ENCODE measurements around the gene ALG12.

DNA sequence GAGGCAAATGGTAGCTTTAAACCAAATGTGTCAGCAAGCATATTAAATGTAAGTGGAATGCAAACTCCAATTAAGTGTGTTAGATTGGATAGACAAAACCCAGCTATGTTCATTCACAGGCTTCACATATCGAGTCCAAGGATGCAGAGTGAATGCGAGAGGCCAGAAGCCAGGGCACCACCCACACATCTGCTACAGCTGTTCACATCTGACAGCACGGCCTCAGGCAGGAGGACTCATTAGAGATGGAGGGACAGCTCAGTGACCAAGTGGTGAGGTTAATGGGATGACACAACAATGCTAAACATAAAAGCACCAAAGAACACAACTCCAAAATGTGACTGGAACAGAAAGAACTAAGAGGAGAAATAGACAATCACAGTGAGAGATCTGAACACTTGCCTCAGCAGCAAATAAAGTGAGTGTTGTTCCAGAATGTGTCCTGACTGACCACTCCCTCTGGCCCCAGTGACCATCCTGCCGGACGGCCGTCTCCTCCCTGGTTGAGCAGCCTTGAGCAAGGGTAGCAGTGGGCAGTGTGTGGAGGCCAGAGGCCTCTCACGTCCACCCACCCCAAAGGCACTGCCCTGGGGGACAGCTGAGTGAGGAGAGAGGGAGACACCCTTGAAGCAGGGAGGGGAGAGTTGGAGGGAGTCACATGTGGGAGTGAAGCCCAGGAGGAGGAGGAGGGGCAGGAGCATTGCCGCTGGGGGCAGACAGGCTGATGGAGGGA, 23.8 kb downstream of the ALG12 start:
- no peak for TF ChIP-seq POLR2A (IDR thresholded peaks at IDR 0.05; ENCODE audit: low read depth, low read length)
- no peak for TF ChIP-seq POLR2AphosphoS5 (IDR thresholded peaks at IDR 0.05; ENCODE audit: low read depth, low read length)
- no peak for TF ChIP-seq TAF1 (IDR thresholded peaks at IDR 0.05; ENCODE audit: low read depth, low read length)
- no peak for TF ChIP-seq POU2F2 (IDR thresholded peaks at IDR 0.05; ENCODE audit: low read depth, low read length)
- TF ChIP-seq SPI1 (IDR thresholded peaks at IDR 0.05; ENCODE audit: low read depth, low read length), result no peak
- TF ChIP-seq PAX5 (IDR thresholded peaks at IDR 0.05; ENCODE audit: insufficient read depth, low read length, severe bottlenecking), result no peak
